IMR-90 (cell line): ENCODE data around the gene GRIN1. TPM values are rescaled to one million over a fixed set of nuclear protein-coding genes. Genes with fewer than 3 reads are reported as not detected.

Source experiments
- ATAC-seq: fragments of 200-7000 bp; cut with Tn5 transposase; 2 replicates; pipeline ENCODE4 v1.9.1; 2020; ENCODE audit warnings: low read depth, mild to moderate bottlenecking, moderate library complexity
- BruUV-seq: library from RNA; stranded (reverse); fragments of 400-500 nt; replicated peaks from 2 replicates; lab custom pipeline; 2021; lab: Mats Ljungman, UMichigan
- CTCF ChIA-PET: fragments of 300-600 bp; formaldehyde crosslinking; extraction: SDS; loops from one replicate; lab custom pipeline; 2021; ENCODE audit warnings: antibody characterized with exemption; lab: Yijun Ruan, JAX
- POLR2A ChIA-PET: fragments of 300-600 bp; sonication (Branson Sonifier 250); formaldehyde crosslinking; loops from one replicate; lab custom pipeline; 2022; ENCODE audit warnings: antibody characterized with exemption; ENCODE audit not compliant: unreplicated experiment; lab: Charles Lee
- DNase-seq: peaks from one replicate; pipeline ENCODE4 v3.0.0; 2013
- H2AFZ ChIP-seq: replicated peaks from 2 replicates; pipeline ENCODE3; 2013; ENCODE audit warnings: low read length, mild to moderate bottlenecking; ENCODE audit not compliant: poor library complexity
- H2AK5ac ChIP-seq: 2 replicates; pipeline ENCODE4 v1.6.1; 2013; ENCODE audit warnings: low read depth, low read length, inconsistent platforms
- H2AK9ac ChIP-seq: replicated peaks from 2 replicates; pipeline ENCODE3; 2013; ENCODE audit warnings: mild to moderate bottlenecking, low read depth, low read length, moderate library complexity; ENCODE audit not compliant: poor library complexity
- H2BK120ac ChIP-seq: 2 replicates; pipeline ENCODE4 v1.6.1; 2013; ENCODE audit warnings: low read depth, low read length, inconsistent platforms
- H2BK15ac ChIP-seq: 3 replicates; pipeline ENCODE4 v1.6.1; 2013; ENCODE audit warnings: low read depth, low read length, inconsistent platforms
- H2BK20ac ChIP-seq: 2 replicates; pipeline ENCODE4 v1.6.1; 2013; ENCODE audit warnings: low read depth, mild to moderate bottlenecking, inconsistent platforms, low read length, moderate library complexity
- H2BK5ac ChIP-seq: 2 replicates; pipeline ENCODE4 v1.6.1; 2013; ENCODE audit warnings: mild to moderate bottlenecking, low read depth, low read length, inconsistent platforms; ENCODE audit not compliant: poor library complexity, severe bottlenecking
- H3K14ac ChIP-seq: replicated peaks from 2 replicates; pipeline ENCODE4 v1.6.1; 2013; ENCODE audit warnings: low read depth, low read length, inconsistent platforms
- H3K18ac ChIP-seq: 2 replicates; pipeline ENCODE4 v1.6.1; 2013; ENCODE audit warnings: low read depth, low read length, control low read depth
- H3K23ac ChIP-seq: 2 replicates; pipeline ENCODE4 v1.6.1; 2013; ENCODE audit warnings: low read depth, low read length, inconsistent platforms
- H3K27ac ChIP-seq: 2 replicates; pipeline ENCODE4 v1.5.1; 2013; ENCODE audit warnings: mild to moderate bottlenecking, control low read depth, low read length; ENCODE audit not compliant: insufficient read depth
- H3K27me3 ChIP-seq: 2 replicates; pipeline ENCODE4 v1.6.1; 2013; ENCODE audit warnings: low read length; ENCODE audit not compliant: control insufficient read depth, insufficient read depth
- H3K36me3 ChIP-seq: 2 replicates; pipeline ENCODE4 v1.6.1; 2013; ENCODE audit warnings: low read length, mixed read lengths; ENCODE audit not compliant: control insufficient read depth, insufficient read depth
- H3K4ac ChIP-seq: 2 replicates; pipeline ENCODE4 v1.6.1; 2013; ENCODE audit warnings: low read depth, low read length, inconsistent platforms
- H3K4me1 ChIP-seq: 2 replicates; pipeline ENCODE4 v1.6.1; 2013; ENCODE audit warnings: low read length, mixed read lengths; ENCODE audit not compliant: control insufficient read depth, insufficient read depth
- H3K4me2 ChIP-seq: 2 replicates; pipeline ENCODE4 v1.6.1; 2013; ENCODE audit warnings: low read depth, mild to moderate bottlenecking, control low read depth, low read length, moderate library complexity
- H3K4me3 ChIP-seq: 2 replicates; pipeline ENCODE4 v1.5.1; 2013; ENCODE audit warnings: low read depth, mild to moderate bottlenecking, control low read depth, low read length, moderate library complexity; ENCODE audit not compliant: insufficient read depth
- H3K56ac ChIP-seq: 2 replicates; pipeline ENCODE4 v1.6.1; 2013; ENCODE audit warnings: low read length, inconsistent platforms; ENCODE audit not compliant: insufficient read depth; ENCODE audit errors: extremely low read depth
- H3K79me1 ChIP-seq, 2 experiments: 2 replicates each; pipeline ENCODE4 v1.6.1; 2013; ENCODE audit warnings: low read length in 2 of 2, inconsistent platforms in 1 of 2, low read depth in 1 of 2
- H3K9ac ChIP-seq: 2 replicates; pipeline ENCODE4 v1.6.1; 2013; ENCODE audit warnings: low read depth, low read length, control low read depth
- H3K9me1 ChIP-seq: 2 replicates; pipeline ENCODE4 v1.6.1; 2013; ENCODE audit warnings: low read length, inconsistent platforms; ENCODE audit not compliant: insufficient read depth
- H3K9me3 ChIP-seq: 2 replicates; pipeline ENCODE4 v1.6.1; 2013; ENCODE audit warnings: low read length; ENCODE audit not compliant: control insufficient read depth, insufficient read depth
- H4K20me1 ChIP-seq: 2 replicates; pipeline ENCODE4 v1.6.1; 2013; ENCODE audit warnings: low read length, inconsistent platforms; ENCODE audit not compliant: insufficient read depth
- H4K5ac ChIP-seq: 2 replicates; pipeline ENCODE4 v1.6.1; 2013; ENCODE audit warnings: mild to moderate bottlenecking, low read depth, low read length, control low read depth
- H4K8ac ChIP-seq, 2 experiments: 2 replicates each; pipeline ENCODE4 v1.6.1; 2013; ENCODE audit warnings: low read depth in 2 of 2, low read length in 2 of 2, control low read depth in 1 of 2, inconsistent platforms in 1 of 2
- H4K91ac ChIP-seq: 2 replicates; pipeline ENCODE4 v1.6.1; 2013; ENCODE audit warnings: low read depth, low read length, inconsistent platforms; ENCODE audit not compliant: insufficient read depth
- WGBS, 2 experiments: methylation state at CpG; one replicate each; pipeline versions ENCODE4 v1.1.5 to v1.1.7; 2013; ENCODE audit warnings: missing lambda C conversion rate in 2 of 2; ENCODE audit not compliant: insufficient read length in 1 of 2; ENCODE audit errors: extremely low coverage in 2 of 2; 5-methylcytosine and 5-hydroxymethylcytosine counted together
- dilution Hi-C: fragments of 300-500 bp; cut with HindIII; formaldehyde crosslinking; loops from one replicate; pipeline ENCODE4 v1.14.3; 2018; ENCODE audit warnings: low sequenced_read_pairs; ENCODE audit not compliant: unreplicated experiment
- in situ Hi-C: fragments of 300-500 bp; cut with MboI; formaldehyde crosslinking; loops from 3 replicates; pipeline ENCODE4 v1.14.3; 2019; ENCODE audit warnings: low sequenced_read_pairs, inconsistent platforms, mixed read lengths
- intact Hi-C: fragments of 100-400 bp; cut with micrococcal nuclease; formaldehyde crosslinking; loops from 2 replicates; pipeline ENCODE4 v1.10.0; 2022
- polyA plus RNA-seq, 3 experiments: library from polyadenylated mRNA; depleted of rRNA; stranded (reverse); fragments of >200 nt; gene quantifications; 2 replicates each; pipeline ENCODE4 v1.2.3, GENCODE V29; 2012; ENCODE audit warnings: low replicate concordance in 1 of 3
- total RNA-seq: library from RNA; depleted of rRNA; stranded (reverse); fragments of >200 nt; gene quantifications from 2 replicates; pipeline ENCODE4 v1.2.3, GENCODE V29; 2012
- TF ChIP-seq, protein P1 (sequence below): fragments of 150-350 bp; IDR thresholded peaks from 2 replicates; pipeline ENCODE4 v1.6.1; 2017; ENCODE audit warnings: mild to moderate bottlenecking, antibody characterized with exemption, low read length, low read depth

The GRIN1 gene
- total and polyA plus RNA-seq, 2 of the 4 experiments (the other 2 are of a cell fraction) = 0.09 TPM; not detected in 1

DNA sequence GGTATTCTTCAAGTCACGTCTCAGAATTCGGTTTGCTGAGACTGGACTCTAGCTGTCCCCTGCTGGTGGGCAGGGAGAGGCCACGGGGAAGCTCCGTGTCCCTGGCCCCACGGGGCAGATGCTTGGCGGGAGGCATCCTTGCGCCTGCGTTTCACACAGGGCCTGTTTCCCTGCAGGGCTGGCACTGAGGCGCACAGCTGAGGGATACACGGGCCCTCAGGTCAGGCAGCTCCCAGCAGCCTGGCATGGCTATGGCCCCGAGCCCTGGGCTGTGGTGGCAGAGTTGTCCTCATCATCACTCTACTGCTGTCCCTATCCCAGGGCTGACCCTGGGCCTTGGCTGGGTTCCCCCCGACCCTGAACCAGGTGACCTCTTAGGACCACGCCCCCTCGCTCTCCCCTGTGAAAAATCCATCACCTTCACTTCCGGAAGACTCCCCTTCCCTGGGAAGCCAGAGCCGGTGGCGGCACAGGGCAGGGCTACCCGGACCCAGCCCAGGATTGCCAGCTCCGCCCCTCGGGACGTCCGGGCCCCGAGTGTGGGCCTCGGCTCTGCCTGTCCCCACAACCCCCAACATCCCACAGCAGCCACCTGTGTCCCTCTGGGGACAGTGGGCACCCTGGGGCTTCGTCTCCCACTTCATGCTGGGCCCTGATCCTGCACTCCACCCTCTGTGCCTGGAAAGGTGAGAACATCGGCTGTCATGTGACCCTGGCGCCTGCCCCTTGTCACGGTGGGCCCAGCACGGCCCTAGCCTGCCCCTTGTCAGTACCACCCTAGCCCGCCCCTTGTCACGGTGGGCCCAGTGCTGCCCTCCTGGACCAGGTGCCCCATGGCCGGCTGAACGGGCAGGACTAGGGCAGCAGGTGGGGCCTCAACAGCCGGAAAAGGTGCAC, 29.5 kb upstream of the GRIN1 start:
- Histone ChIP-seq H4K5ac (no peak overlapping the region), H2BK5ac (no peak overlapping the region), H3K27me3 (no peaks in the 10 kb centered on the region), H3K9me3 (no peaks in the 10 kb centered on the region), H2BK20ac (no peak overlapping the region), H3K4me1 (peaks cover 2% of the 10 kb centered on the region; the same call in 1 of the 2 replicates), H3K4me2 (no peak overlapping the region), H3K9ac (no peak overlapping the region), H3K79me1 (0 out of 4 replicates have a peak, but pooled peaks cover 0 to 3% of the 10 kb centered on the region in 2 experiments), H3K23ac (no peak overlapping the region), H4K91ac (no peak overlapping the region), H2BK120ac (no peak overlapping the region), H3K36me3 (peaks cover 64% of the 10 kb centered on the region), H2AK9ac (no peak overlapping the region), H4K20me1 (no peaks in the 10 kb centered on the region), H2AFZ (no peak overlapping the region), H4K8ac (no peak overlapping the region), H3K18ac (no peak overlapping the region), H3K4ac (no peak overlapping the region), H3K14ac (no peak overlapping the region), H3K56ac (no peak overlapping the region), H3K9me1 (no peaks in the 10 kb centered on the region), H3K4me3 (no peak overlapping the region), H3K27ac (no peak overlapping the region), H2AK5ac (no peak overlapping the region), H2BK15ac (no peak overlapping the region)
- CTCF ChIA-PET = interaction anchor here (0.6 kb wide), 1 partner anchor 127 kb away, joined by 3 read pairs; no protein-coding TSS in a partner anchor
- ATAC-seq = no peak
- WGBS, 2 experiments = 94% methylated on average over 14 of the region's 34 CpGs; no CpG with 5 or more reads in 1 of the 2 experiments
- DNase-seq = no peak
- POLR2A ChIA-PET = no interaction called here
- intact Hi-C loops (no loop called here), in situ Hi-C loops (no loop called here), dilution Hi-C loops (no loop called here)
- no TSS peak for BruUV-seq
- TF ChIP-seq, protein P1, sequence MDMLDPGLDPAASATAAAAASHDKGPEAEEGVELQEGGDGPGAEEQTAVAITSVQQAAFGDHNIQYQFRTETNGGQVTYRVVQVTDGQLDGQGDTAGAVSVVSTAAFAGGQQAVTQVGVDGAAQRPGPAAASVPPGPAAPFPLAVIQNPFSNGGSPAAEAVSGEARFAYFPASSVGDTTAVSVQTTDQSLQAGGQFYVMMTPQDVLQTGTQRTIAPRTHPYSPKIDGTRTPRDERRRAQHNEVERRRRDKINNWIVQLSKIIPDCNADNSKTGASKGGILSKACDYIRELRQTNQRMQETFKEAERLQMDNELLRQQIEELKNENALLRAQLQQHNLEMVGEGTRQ = no peak
